HG02981 (cell line): ENCODE data around the gene BROX.

ENCODE experiments used
- ATAC-seq: cut with Tn5 transposase; IDR thresholded peaks from one replicate; pipeline ENCODE4 v1.9.1; 2021; ENCODE audit warnings: mild to moderate bottlenecking, moderate library complexity; ENCODE audit not compliant: unreplicated experiment

Gene BROX

DNA sequence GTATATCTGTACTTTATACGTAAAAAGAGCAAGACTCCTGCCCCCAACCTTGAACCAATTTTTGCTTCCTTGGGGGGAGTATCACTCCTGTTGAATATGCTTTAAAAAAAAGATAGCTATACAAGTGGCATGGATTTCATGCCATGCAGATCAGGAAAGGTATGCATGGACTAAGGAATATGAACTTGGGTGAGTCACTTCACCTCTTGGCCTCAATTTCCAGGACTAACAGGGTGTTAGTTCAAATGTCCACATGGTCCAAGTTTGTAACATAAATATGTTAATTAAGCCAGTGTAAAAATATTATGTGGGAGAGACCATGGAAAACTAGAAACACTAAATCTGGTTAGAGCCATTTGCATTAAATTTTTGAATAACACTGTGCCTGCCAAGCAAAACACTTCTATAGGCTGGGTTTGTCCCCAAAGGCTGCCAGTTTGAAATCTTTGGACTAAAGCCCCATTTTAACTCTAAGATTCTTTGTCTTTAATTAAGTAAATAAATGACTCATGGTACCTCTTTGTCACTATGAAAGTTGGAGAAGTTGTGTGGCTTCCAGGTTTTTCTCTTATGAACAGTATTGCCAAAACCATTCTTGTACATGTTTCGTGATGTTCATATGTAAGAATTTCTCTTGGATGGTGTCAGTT, 57.7 kb downstream of the BROX start:
- ATAC-seq = no peak

DNA sequence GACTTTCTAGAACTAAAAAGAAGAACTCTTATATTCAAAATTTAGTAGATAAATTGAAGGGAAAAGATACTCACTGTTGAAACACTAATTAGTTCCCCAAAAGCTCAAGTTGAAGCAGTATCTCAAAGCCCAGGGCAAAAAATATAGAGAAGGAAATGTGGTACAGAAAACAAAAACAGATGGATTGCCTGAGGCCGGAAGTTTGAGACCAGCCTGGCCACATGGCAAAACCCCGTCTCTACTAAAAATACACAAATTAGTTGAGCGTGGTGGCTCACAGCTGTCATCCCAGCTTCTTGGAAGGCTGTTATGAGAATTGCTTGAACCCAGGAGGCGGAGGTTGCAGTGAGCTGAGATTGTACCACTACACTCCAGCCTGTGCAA, 60.6 kb downstream of the BROX start:
- peak; percentile 70 for ATAC-seq

- no peak for ATAC-seq
These were observed 65.1 kb downstream of the BROX start for GRCh38 chr1:222777463-222777862.

- no peak for ATAC-seq
These were observed 65.6 kb downstream of the BROX start for GRCh38 chr1:222777977-222778376.

- no peak for ATAC-seq
These were observed 68.9 kb downstream of the BROX start for GRCh38 chr1:222781251-222781650.

GRCh38 chr1:222783051-222783450, 70.7 kb downstream of the BROX start:
- no peak for ATAC-seq

DNA sequence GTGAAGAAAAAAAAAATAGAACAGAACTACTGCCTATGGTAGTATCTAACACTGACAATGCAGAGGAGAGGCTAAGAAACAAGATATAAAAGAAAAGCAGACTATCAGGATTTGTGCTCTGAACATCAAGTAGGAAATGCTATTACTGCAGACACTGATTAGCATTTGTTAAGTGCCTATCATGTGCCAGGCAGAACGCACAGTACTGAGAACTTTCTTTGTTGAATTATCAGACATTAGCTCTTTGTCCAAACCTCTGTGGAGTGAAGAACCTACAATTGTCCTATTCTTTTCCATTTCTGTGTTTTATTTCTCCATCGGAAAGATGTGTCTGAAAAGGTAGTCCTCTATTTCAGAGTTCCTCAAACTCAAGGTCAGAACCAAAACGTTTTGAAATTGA, 72.0 kb downstream of the BROX start:
- no peak for ATAC-seq
